Measurements from ENCODE around the gene KSR2. TPM values are rescaled to one million over a fixed set of nuclear protein-coding genes. Genes with fewer than 3 reads are reported as not detected.

Gene KSR2
- total RNA-seq, 1 experiment from 2014 or later = 2.0 TPM

DNA sequence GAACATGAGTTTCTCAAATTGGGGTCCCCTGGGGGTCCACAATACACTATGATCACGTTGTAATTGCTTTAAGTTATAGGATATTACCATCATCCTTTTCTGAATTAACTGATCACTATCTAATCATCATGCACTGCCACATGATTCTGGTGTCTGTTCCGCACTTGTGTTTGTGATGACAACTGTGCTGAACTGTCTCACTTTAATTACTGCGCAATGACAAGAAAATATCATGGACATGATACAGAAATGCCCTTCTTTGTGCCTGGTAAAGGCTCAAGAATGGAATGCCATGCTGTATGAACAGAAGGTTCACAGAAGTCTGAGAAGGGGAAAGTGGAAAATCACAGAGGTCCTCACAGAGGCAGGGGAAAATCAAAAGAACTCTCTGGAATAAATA, 541.6 kb downstream of the KSR2 start:
- no peaks in the 10 kb centered on the region for H3K9me3 ChIP-seq (ENCODE audit: insufficient read depth, low read depth)
- ChIA-PET CTCF (no interaction called here), POLR2A (ENCODE audit: unreplicated experiment) (no interaction called here)
- no peak for TF ChIP-seq EZH2 (IDR thresholded peaks at IDR 0.05; ENCODE audit: low read depth)
- TF ChIP-seq, protein P1, sequence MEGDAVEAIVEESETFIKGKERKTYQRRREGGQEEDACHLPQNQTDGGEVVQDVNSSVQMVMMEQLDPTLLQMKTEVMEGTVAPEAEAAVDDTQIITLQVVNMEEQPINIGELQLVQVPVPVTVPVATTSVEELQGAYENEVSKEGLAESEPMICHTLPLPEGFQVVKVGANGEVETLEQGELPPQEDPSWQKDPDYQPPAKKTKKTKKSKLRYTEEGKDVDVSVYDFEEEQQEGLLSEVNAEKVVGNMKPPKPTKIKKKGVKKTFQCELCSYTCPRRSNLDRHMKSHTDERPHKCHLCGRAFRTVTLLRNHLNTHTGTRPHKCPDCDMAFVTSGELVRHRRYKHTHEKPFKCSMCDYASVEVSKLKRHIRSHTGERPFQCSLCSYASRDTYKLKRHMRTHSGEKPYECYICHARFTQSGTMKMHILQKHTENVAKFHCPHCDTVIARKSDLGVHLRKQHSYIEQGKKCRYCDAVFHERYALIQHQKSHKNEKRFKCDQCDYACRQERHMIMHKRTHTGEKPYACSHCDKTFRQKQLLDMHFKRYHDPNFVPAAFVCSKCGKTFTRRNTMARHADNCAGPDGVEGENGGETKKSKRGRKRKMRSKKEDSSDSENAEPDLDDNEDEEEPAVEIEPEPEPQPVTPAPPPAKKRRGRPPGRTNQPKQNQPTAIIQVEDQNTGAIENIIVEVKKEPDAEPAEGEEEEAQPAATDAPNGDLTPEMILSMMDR (conservative IDR thresholded peaks at IDR 0.05) = no peak
- intact Hi-C loops (cut with micrococcal nuclease; ENCODE audit: unreplicated experiment) = no loop called here
- H3K4me2 ChIP-seq = no peak overlapping the region
- H3K4me3 ChIP-seq = no peak overlapping the region
- no peaks in the 10 kb centered on the region for H3K36me3 ChIP-seq (ENCODE audit: low read depth)
- H3K27me3 ChIP-seq (ENCODE audit: insufficient read depth, low read depth) = peaks cover 35% of the 10 kb centered on the region
- no peaks in the 10 kb centered on the region for H3F3A ChIP-seq (ENCODE audit: insufficient read depth, low read depth)
- BruUV-seq (replicated peaks) = no TSS peak
- H2AFZ ChIP-seq = no peak overlapping the region
- no peak for DNase-seq
- 0 out of 2 replicates have a peak, but pooled peaks cover 2% of the 10 kb centered on the region for H4K20me1 ChIP-seq (ENCODE audit: insufficient read depth)
- H3K27ac ChIP-seq = no peak overlapping the region
- no peaks in the 10 kb centered on the region for H3K4me1 ChIP-seq (replicated peaks; ENCODE audit: insufficient read depth)
- H3K79me2 ChIP-seq (ENCODE audit: low read depth) = no peaks in the 10 kb centered on the region
- no peaks in the 10 kb centered on the region for H3K9me2 ChIP-seq (ENCODE audit: insufficient read depth)

DNA sequence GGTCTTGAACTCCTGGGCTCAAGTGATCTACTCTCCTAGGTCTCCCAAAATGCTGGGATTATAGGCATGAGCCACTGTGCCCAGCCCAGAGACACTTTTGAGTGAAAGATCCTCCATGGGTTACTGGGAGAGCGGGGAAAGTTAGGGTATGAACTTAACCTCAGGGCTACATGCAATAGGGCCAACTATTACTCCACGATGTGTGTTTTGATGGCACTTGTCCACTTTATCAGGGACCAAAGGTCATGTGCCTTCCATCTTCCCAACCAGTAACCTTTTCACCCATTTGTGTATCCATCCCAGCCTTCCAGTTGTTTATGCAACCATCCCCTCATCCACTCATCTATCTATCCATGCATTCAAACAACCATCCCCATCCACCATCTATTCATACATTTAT, 546.8 kb downstream of the KSR2 start:
- Histone ChIP-seq H3K4me2 (no peak overlapping the region), H3F3A (ENCODE audit: insufficient read depth, low read depth) (no peaks in the 10 kb centered on the region), H3K27ac (no peak overlapping the region), H3K79me2 (ENCODE audit: low read depth) (no peaks in the 10 kb centered on the region), H3K27me3 (ENCODE audit: insufficient read depth, low read depth) (peaks cover 34% of the 10 kb centered on the region), H3K4me1 (replicated peaks; ENCODE audit: insufficient read depth) (no peaks in the 10 kb centered on the region), H3K36me3 (ENCODE audit: low read depth) (no peaks in the 10 kb centered on the region), H4K20me1 (ENCODE audit: insufficient read depth) (0 out of 2 replicates have a peak, but pooled peaks cover 2% of the 10 kb centered on the region), H3K4me3 (no peak overlapping the region), H3K9me2 (ENCODE audit: insufficient read depth) (no peaks in the 10 kb centered on the region), H3K9me3 (ENCODE audit: insufficient read depth, low read depth) (no peaks in the 10 kb centered on the region), H2AFZ (no peak overlapping the region)
- no peak for DNase-seq
- ChIA-PET POLR2A (ENCODE audit: unreplicated experiment) (no interaction called here), CTCF (no interaction called here)
- BruUV-seq (replicated peaks) = no TSS peak
- intact Hi-C loops (cut with micrococcal nuclease; ENCODE audit: unreplicated experiment) = no loop called here
- TF ChIP-seq, protein P1 (conservative IDR thresholded peaks at IDR 0.05) = no peak
- TF ChIP-seq EZH2 (IDR thresholded peaks at IDR 0.05; ENCODE audit: low read depth) = no peak

DNA sequence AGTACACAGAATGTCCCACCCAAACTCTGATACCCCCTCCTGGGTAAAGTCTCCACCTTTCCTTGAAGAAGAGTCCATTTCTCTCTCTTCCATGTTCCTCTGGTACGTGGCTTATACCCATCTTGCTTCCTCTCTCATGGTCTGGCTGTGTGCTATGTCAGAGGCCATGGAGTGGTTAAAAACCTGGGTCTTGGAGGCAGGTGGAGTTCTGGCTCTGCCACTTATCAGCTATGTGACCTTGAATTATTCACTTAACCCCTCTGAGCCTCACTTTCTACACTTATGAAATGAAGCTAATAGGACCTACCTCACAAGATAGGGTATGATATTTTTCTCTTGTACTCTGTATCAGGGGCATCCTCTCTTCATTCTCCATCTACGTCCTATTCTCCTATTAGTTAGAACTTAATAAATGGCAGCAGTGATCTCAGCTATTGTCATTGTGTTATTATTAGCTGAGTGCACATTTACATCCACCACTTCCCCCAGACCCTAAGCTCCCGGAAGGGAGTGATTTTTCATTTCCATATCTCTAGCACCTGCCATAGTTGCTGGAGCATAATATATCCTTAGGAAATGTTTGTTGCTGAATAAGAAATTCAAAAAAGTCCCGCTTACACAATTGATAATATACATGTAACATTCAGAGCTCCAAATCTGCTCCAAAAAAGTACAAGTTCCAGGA, 547.6 kb downstream of the KSR2 start:
- no peak for TF ChIP-seq EZH2 (IDR thresholded peaks at IDR 0.05; ENCODE audit: low read depth)
- TF ChIP-seq, protein P1 (conservative IDR thresholded peaks at IDR 0.05) = no peak
- H3K36me3 ChIP-seq (ENCODE audit: low read depth) = no peaks in the 10 kb centered on the region
- H3K27ac ChIP-seq = no peak overlapping the region
- no peaks in the 10 kb centered on the region for H3K9me3 ChIP-seq (ENCODE audit: insufficient read depth, low read depth)
- no TSS peak for BruUV-seq (replicated peaks)
- CTCF ChIA-PET = no interaction called here
- H3K27me3 ChIP-seq (ENCODE audit: insufficient read depth, low read depth) = peaks cover 34% of the 10 kb centered on the region
- no peaks in the 10 kb centered on the region for H3K79me2 ChIP-seq (ENCODE audit: low read depth)
- no peaks in the 10 kb centered on the region for H3K4me1 ChIP-seq (replicated peaks; ENCODE audit: insufficient read depth)
- no peaks in the 10 kb centered on the region for H3F3A ChIP-seq (ENCODE audit: insufficient read depth, low read depth)
- H3K9me2 ChIP-seq (ENCODE audit: insufficient read depth) = no peaks in the 10 kb centered on the region
- intact Hi-C loops (cut with micrococcal nuclease; ENCODE audit: unreplicated experiment) = no loop called here
- H3K4me3 ChIP-seq = no peak overlapping the region
- POLR2A ChIA-PET (ENCODE audit: unreplicated experiment) = no interaction called here
- H3K4me2 ChIP-seq = no peak overlapping the region
- DNase-seq = no peak
- no peak overlapping the region for H2AFZ ChIP-seq
- H4K20me1 ChIP-seq (ENCODE audit: insufficient read depth) = 0 out of 2 replicates have a peak, but pooled peaks cover 2% of the 10 kb centered on the region
